Measurements from ENCODE around the gene WASF3.

GRCh38 chr13:26727122-26727521 lies 169.6 kb downstream of the WASF3 start:
- TF ChIP-seq ZNF274 (IDR thresholded peaks at IDR 0.05; ENCODE audit: low read depth, low read length) (no peak), SUZ12 (IDR thresholded peaks at IDR 0.05; ENCODE audit: extremely low read depth, insufficient read depth, insufficient read length) (no peak)
